HepG2 (cell line): Measurements from ENCODE around the gene RCC2. TPM values are rescaled to one million over a fixed set of nuclear protein-coding genes. Genes with fewer than 3 reads are reported as not detected.

Experiments
- AGO1 ChIP-seq: fragments of 200-400 bp; formaldehyde crosslinking; IDR thresholded peaks from 2 replicates; pipeline ENCODE4 v1.6.1; 2017; ENCODE audit warnings: mild to moderate bottlenecking, low read depth, low read length, moderate library complexity; ENCODE audit not compliant: poor library complexity, severe bottlenecking
- BRCA1 ChIP-seq: sonication (generic); formaldehyde crosslinking; IDR thresholded peaks from 2 replicates; pipeline ENCODE4 v1.4.0; 2020; ENCODE audit warnings: missing genetic modification reagents
- CREBL2 ChIP-seq: sonication (generic); formaldehyde crosslinking; IDR thresholded peaks from 2 replicates; pipeline ENCODE4 v1.8.1; 2023; ENCODE audit warnings: missing genetic modification reagents, mild to moderate bottlenecking, borderline replicate concordance
- FOXM1 ChIP-seq: sonication (generic); formaldehyde crosslinking; IDR thresholded peaks from 2 replicates; pipeline ENCODE4 v1.5.0; 2020; ENCODE audit warnings: missing genetic modification reagents
- HMGXB4 ChIP-seq, 2 experiments: sonication (generic) in 1 of 2; formaldehyde crosslinking in 1 of 2; IDR thresholded peaks; 2 replicates each; pipeline versions ENCODE4 v1.4.0 to v1.6.1; 2018 to 2020; ENCODE audit warnings: missing genetic modification reagents in 2 of 2, borderline replicate concordance in 1 of 2, low read depth in 1 of 2, mild to moderate bottlenecking in 1 of 2, missing biosample characterization in 1 of 2
- MIXL1 ChIP-seq: IDR thresholded peaks from 2 replicates; pipeline ENCODE4 v1.6.1; 2016
- PATZ1 ChIP-seq: sonication (generic); formaldehyde crosslinking; IDR thresholded peaks from 2 replicates; pipeline ENCODE4 v1.4.0; 2020; ENCODE audit warnings: missing genetic modification reagents
- SAP130 ChIP-seq: IDR thresholded peaks from 2 replicates; pipeline ENCODE4 v1.6.1; 2016; ENCODE audit warnings: low read depth
- SMARCC2 ChIP-seq: fragments of 450-650 bp; IDR thresholded peaks from 2 replicates; pipeline ENCODE4 v1.6.1; 2017; ENCODE audit warnings: antibody characterized with exemption, mild to moderate bottlenecking
- TCF7L2 ChIP-seq: IDR thresholded peaks from 2 replicates; pipeline ENCODE4 v1.6.1; 2011; ENCODE audit warnings: mild to moderate bottlenecking, low read depth, low read length, moderate library complexity
- ZFP62 ChIP-seq: sonication (generic); formaldehyde crosslinking; IDR thresholded peaks from 2 replicates; pipeline ENCODE4 v1.4.0; 2020; ENCODE audit warnings: missing genetic modification reagents
- ZNF232 ChIP-seq: sonication (generic); formaldehyde crosslinking; IDR thresholded peaks from 2 replicates; pipeline ENCODE4 v1.4.0; 2020; ENCODE audit warnings: missing genetic modification reagents, borderline replicate concordance
- ZNF496 ChIP-seq: sonication (generic); formaldehyde crosslinking; IDR thresholded peaks from 2 replicates; pipeline ENCODE4 v1.8.1; 2023; ENCODE audit warnings: mild to moderate bottlenecking, moderate library complexity, missing genetic modification reagents; ENCODE audit not compliant: insufficient replicate concordance
- ZNF687 ChIP-seq: sonication (generic); formaldehyde crosslinking; IDR thresholded peaks from 2 replicates; pipeline ENCODE4 v1.5.1; 2020; ENCODE audit warnings: mild to moderate bottlenecking, missing genetic modification reagents, moderate library complexity
- ZNF713 ChIP-seq: sonication (generic); formaldehyde crosslinking; IDR thresholded peaks from 2 replicates; pipeline ENCODE4 v1.4.0; 2020; ENCODE audit warnings: mild to moderate bottlenecking, missing genetic modification reagents
- ZNF746 ChIP-seq: sonication (generic); formaldehyde crosslinking; IDR thresholded peaks from 2 replicates; pipeline ENCODE4 v1.8.0; 2022; ENCODE audit warnings: mild to moderate bottlenecking, missing genetic modification reagents
- ZNF75D ChIP-seq: sonication (generic); formaldehyde crosslinking; IDR thresholded peaks from 2 replicates; pipeline ENCODE4 v1.8.1; 2023; ENCODE audit warnings: missing genetic modification reagents, mild to moderate bottlenecking, borderline replicate concordance
- ZNF83 ChIP-seq: sonication (generic); formaldehyde crosslinking; IDR thresholded peaks from 2 replicates; pipeline ENCODE4 v1.4.0; 2020; ENCODE audit warnings: missing genetic modification reagents, mild to moderate bottlenecking, borderline replicate concordance
- ZNF841 ChIP-seq: sonication (generic); formaldehyde crosslinking; IDR thresholded peaks from 2 replicates; pipeline ENCODE4 v1.8.1; 2023; ENCODE audit warnings: missing genetic modification reagents, borderline replicate concordance
- polyA plus RNA-seq, 8 experiments: library from polyadenylated mRNA; depleted of rRNA in 3 of 8; stranded (reverse) in 7 of 8; unstranded in 1 of 8; fragments of >200 nt; fragmentation: Illumina TruSeq in 4 of 8; extraction: Trizol in 4 of 8; gene quantifications; 2 replicates each; pipeline versions ENCODE4 v1.2.1 to v1.2.3, GENCODE V29; 2011 to 2016; ENCODE audit warnings: low read depth in 4 of 8, missing spikeins in 1 of 8, mixed read lengths in 1 of 8; ENCODE audit not compliant: insufficient read depth in 1 of 8
- total RNA-seq, 5 experiments: library from RNA; depleted of rRNA; stranded (reverse); fragments of >200 nt; fragmentation: Illumina TruSeq; extraction: Trizol; gene quantifications; 2 replicates each; pipeline ENCODE4 v1.2.3, GENCODE V29; 2016; ENCODE audit warnings: low read depth in 1 of 5

The RCC2 gene
- total and polyA plus RNA-seq, 2 of the 13 experiments (the other 11 are each of a cell fraction or from before 2014, with no cell fraction given), result 20.5 to 55.8 TPM

GRCh38 chr1:17439250-17440073 is at the start of gene RCC2 (continued):
- no peak for TF ChIP-seq ZNF496
- TF ChIP-seq ZNF746 (CRISPR knock-in tag), result no peak
- TF ChIP-seq CREBL2, result no peak
- TF ChIP-seq ZFP62 (CRISPR knock-in tag), result no peak
- TF ChIP-seq ZNF841 (CRISPR knock-in tag), result no peak
- TF ChIP-seq ZNF687, result peak; percentile 55
- TF ChIP-seq HMGXB4 (CRISPR knock-in tag; IDR thresholded peaks at IDR 0.05; ENCODE audit: borderline replicate concordance in 1 of 2, low read depth in 1 of 2), result peak in 1 of 2 experiments; percentile 71; a peak in 3 of 4 replicates
- TF ChIP-seq BRCA1 (CRISPR knock-in tag), result no peak
- TF ChIP-seq PATZ1 (CRISPR knock-in tag), result no peak; the same call in 1 of the 2 replicates
- no peak for TF ChIP-seq MIXL1 (CRISPR knock-in tag)
- no peak for TF ChIP-seq ZNF232 (CRISPR knock-in tag)
- TF ChIP-seq TCF7L2, result no peak
- TF ChIP-seq ZNF83 (CRISPR knock-in tag), result no peak
- TF ChIP-seq ZNF713 (CRISPR knock-in tag), result no peak
- 0 out of 2 replicates have a peak, but pooled peaks have one; percentile 54 for TF ChIP-seq SAP130 (CRISPR knock-in tag)
- TF ChIP-seq FOXM1, result no peak
- TF ChIP-seq ZNF75D (CRISPR knock-in tag), result no peak
- no peak for TF ChIP-seq AGO1
- no peak for TF ChIP-seq SMARCC2
